ENCODE data around the gene TPSG1.

The TPSG1 gene

GRCh38 chr16:1214719-1215118 lies 10.3 kb downstream of the TPSG1 start:
- H3K4ac ChIP-seq (ENCODE audit: low read depth, low read length), result no peak overlapping the region
- H3K4me1 ChIP-seq (ENCODE audit: control insufficient read depth, low read depth, low read length), result no peaks in the 10 kb centered on the region
- no peaks in the 10 kb centered on the region for H3K36me3 ChIP-seq (ENCODE audit: control insufficient read depth, insufficient read depth, low read length)
- DNase-seq, result no peak
- H3K27me3 ChIP-seq (ENCODE audit: insufficient read depth, low read length, poor library complexity), result no peaks in the 10 kb centered on the region
- H3K18ac ChIP-seq (ENCODE audit: low read length), result no peak overlapping the region
- no peak overlapping the region for H2BK5ac ChIP-seq (ENCODE audit: low read length)
- H2BK15ac ChIP-seq (replicated peaks; ENCODE audit: low read depth), result no peak overlapping the region
- H3K56ac ChIP-seq (ENCODE audit: low read length), result no peak overlapping the region
- no peak overlapping the region for H2AK5ac ChIP-seq (ENCODE audit: low read length)
- H2BK120ac ChIP-seq (ENCODE audit: low read depth, low read length), result no peak overlapping the region
- no peak overlapping the region for H3K4me3 ChIP-seq (ENCODE audit: low read length)
- WGBS (ENCODE audit: extremely low coverage, insufficient coverage, low lambda C conversion rate), result no CpG with 5 or more reads among the region's 16 CpGs
- no peak overlapping the region for H3K4me2 ChIP-seq (ENCODE audit: low read length)
- no peak overlapping the region for H3K23ac ChIP-seq (ENCODE audit: low read length)
- no peak overlapping the region for H3K27ac ChIP-seq (ENCODE audit: low read depth, low read length)
- H3K79me1 ChIP-seq (ENCODE audit: low read length), result no peaks in the 10 kb centered on the region
- H3K9ac ChIP-seq (ENCODE audit: low read length), result no peak overlapping the region
- H4K5ac ChIP-seq (ENCODE audit: low read length), result no peak overlapping the region
- H4K8ac ChIP-seq (ENCODE audit: low read depth, low read length), result no peak overlapping the region
- no peaks in the 10 kb centered on the region for H3K79me2 ChIP-seq (ENCODE audit: control insufficient read depth, insufficient read depth, low read length)

- Histone ChIP-seq H3K4me3 (ENCODE audit: low read length) (no peak overlapping the region), H4K5ac (ENCODE audit: low read length) (no peak overlapping the region), H3K9ac (ENCODE audit: low read length) (no peak overlapping the region), H2AK5ac (ENCODE audit: low read length) (no peak overlapping the region), H3K27ac (ENCODE audit: low read depth, low read length) (no peak overlapping the region), H3K27me3 (ENCODE audit: insufficient read depth, low read length, poor library complexity) (no peaks in the 10 kb centered on the region), H3K79me1 (ENCODE audit: low read length) (no peaks in the 10 kb centered on the region), H2BK120ac (ENCODE audit: low read depth, low read length) (no peak overlapping the region), H3K23ac (ENCODE audit: low read length) (no peak overlapping the region), H2BK15ac (replicated peaks; ENCODE audit: low read depth) (no peak overlapping the region), H3K36me3 (ENCODE audit: control insufficient read depth, insufficient read depth, low read length) (no peaks in the 10 kb centered on the region), H2BK5ac (ENCODE audit: low read length) (no peak overlapping the region), H3K56ac (ENCODE audit: low read length) (no peak overlapping the region), H4K8ac (ENCODE audit: low read depth, low read length) (no peak overlapping the region), H3K4me2 (ENCODE audit: low read length) (no peak overlapping the region), H3K4me1 (ENCODE audit: control insufficient read depth, low read depth, low read length) (no peaks in the 10 kb centered on the region), H3K79me2 (ENCODE audit: control insufficient read depth, insufficient read depth, low read length) (no peaks in the 10 kb centered on the region), H3K18ac (ENCODE audit: low read length) (no peak overlapping the region), H3K4ac (ENCODE audit: low read depth, low read length) (no peak overlapping the region)
- WGBS (ENCODE audit: extremely low coverage, insufficient coverage, low lambda C conversion rate), result no CpG with 5 or more reads among the region's 25 CpGs
- no peak for DNase-seq
Observed at GRCh38 chr16:1213796-1214372, 11.2 kb downstream of the TPSG1 start.

- Histone ChIP-seq H2AK5ac (ENCODE audit: low read length) (no peak overlapping the region), H3K79me1 (ENCODE audit: low read length) (no peaks in the 10 kb centered on the region), H3K4me2 (ENCODE audit: low read length) (no peak overlapping the region), H3K36me3 (ENCODE audit: control insufficient read depth, insufficient read depth, low read length) (no peaks in the 10 kb centered on the region), H3K4me3 (ENCODE audit: low read length) (no peak overlapping the region), H3K56ac (ENCODE audit: low read length) (no peak overlapping the region), H2BK5ac (ENCODE audit: low read length) (no peak overlapping the region), H3K18ac (ENCODE audit: low read length) (no peak overlapping the region), H3K27ac (ENCODE audit: low read depth, low read length) (no peak overlapping the region), H3K4ac (ENCODE audit: low read depth, low read length) (no peak overlapping the region), H4K5ac (ENCODE audit: low read length) (no peak overlapping the region), H3K27me3 (ENCODE audit: insufficient read depth, low read length, poor library complexity) (no peaks in the 10 kb centered on the region), H4K8ac (ENCODE audit: low read depth, low read length) (no peak overlapping the region), H3K4me1 (ENCODE audit: control insufficient read depth, low read depth, low read length) (no peaks in the 10 kb centered on the region), H2BK120ac (ENCODE audit: low read depth, low read length) (no peak overlapping the region), H3K9ac (ENCODE audit: low read length) (no peak overlapping the region), H3K23ac (ENCODE audit: low read length) (no peak overlapping the region), H2BK15ac (replicated peaks; ENCODE audit: low read depth) (no peak overlapping the region), H3K79me2 (ENCODE audit: control insufficient read depth, insufficient read depth, low read length) (no peaks in the 10 kb centered on the region)
- WGBS (ENCODE audit: extremely low coverage, insufficient coverage, low lambda C conversion rate), result no CpG with 5 or more reads among the region's 8 CpGs
- DNase-seq, result no peak
Observed at GRCh38 chr16:1213231-1213630, 11.8 kb downstream of the TPSG1 start.

GRCh38 chr16:1212616-1213194 lies 12.4 kb downstream of the TPSG1 start:
- no CpG with 5 or more reads among the region's 40 CpGs for WGBS (ENCODE audit: extremely low coverage, insufficient coverage, low lambda C conversion rate)

DNA sequence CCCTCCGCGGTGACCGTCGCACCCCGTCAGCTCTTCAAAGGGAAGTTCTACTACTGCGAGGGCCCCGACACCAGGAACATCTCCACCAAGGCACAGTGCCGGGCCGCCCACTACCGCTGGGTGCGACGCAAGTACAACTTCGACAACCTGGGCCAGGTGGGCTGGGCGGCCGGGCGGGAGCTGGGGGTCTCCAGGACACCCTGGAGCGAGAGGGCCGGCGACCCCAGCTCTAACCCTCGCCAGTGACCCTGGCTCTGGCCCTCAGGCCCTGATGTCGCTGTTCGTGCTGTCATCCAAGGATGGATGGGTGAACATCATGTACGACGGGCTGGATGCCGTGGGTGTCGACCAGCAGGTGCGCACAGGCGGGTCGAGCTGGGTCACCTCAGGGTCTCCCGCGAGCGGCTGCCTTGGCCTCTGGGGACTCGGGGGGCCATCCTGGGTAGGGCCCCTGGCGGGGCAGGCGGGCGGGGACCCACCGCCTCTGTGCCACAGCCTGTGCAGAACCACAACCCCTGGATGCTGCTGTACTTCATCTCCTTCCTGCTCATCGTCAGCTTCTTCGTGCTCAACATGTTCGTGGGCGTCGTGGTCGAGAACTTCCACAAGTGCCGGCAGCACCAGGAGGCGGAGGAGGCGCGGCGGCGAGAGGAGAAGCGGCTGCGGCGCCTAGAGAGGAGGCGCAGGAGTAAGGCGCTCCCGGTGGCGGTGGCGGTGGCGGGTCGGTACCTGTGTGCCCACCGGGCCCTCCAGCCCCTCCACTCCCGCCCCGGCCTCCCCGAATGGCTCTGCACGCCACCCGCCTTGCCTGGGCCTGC lies 13.4 kb downstream of the TPSG1 start:
- Histone ChIP-seq H2AK5ac (ENCODE audit: low read length) (no peak overlapping the region), H3K79me2 (ENCODE audit: control insufficient read depth, insufficient read depth, low read length) (no peaks in the 10 kb centered on the region), H4K8ac (ENCODE audit: low read depth, low read length) (no peak overlapping the region), H3K4me3 (ENCODE audit: low read length) (no peak overlapping the region), H4K5ac (ENCODE audit: low read length) (no peak overlapping the region), H3K18ac (ENCODE audit: low read length) (no peak overlapping the region), H3K4me1 (ENCODE audit: control insufficient read depth, low read depth, low read length) (no peaks in the 10 kb centered on the region), H3K23ac (ENCODE audit: low read length) (no peak overlapping the region), H3K79me1 (ENCODE audit: low read length) (no peaks in the 10 kb centered on the region), H3K4me2 (ENCODE audit: low read length) (no peak overlapping the region), H2BK5ac (ENCODE audit: low read length) (no peak overlapping the region), H3K27me3 (ENCODE audit: insufficient read depth, low read length, poor library complexity) (no peaks in the 10 kb centered on the region), H2BK15ac (replicated peaks; ENCODE audit: low read depth) (no peak overlapping the region), H3K9ac (ENCODE audit: low read length) (no peak overlapping the region), H3K56ac (ENCODE audit: low read length) (no peak overlapping the region), H3K4ac (ENCODE audit: low read depth, low read length) (no peak overlapping the region), H3K36me3 (ENCODE audit: control insufficient read depth, insufficient read depth, low read length) (no peaks in the 10 kb centered on the region), H3K27ac (ENCODE audit: low read depth, low read length) (no peak overlapping the region), H2BK120ac (ENCODE audit: low read depth, low read length) (no peak overlapping the region)
- no peak for DNase-seq
- WGBS (ENCODE audit: extremely low coverage, insufficient coverage, low lambda C conversion rate), result no CpG with 5 or more reads among the region's 65 CpGs

More at GRCh38 chr16:1212616-1213194, 12.4 kb downstream of the TPSG1 start:
- no peaks in the 10 kb centered on the region for H3K4me1 ChIP-seq (ENCODE audit: control insufficient read depth, low read depth, low read length)
- no peaks in the 10 kb centered on the region for H3K79me1 ChIP-seq (ENCODE audit: low read length)
- H2BK5ac ChIP-seq (ENCODE audit: low read length), result no peak overlapping the region
- no peak overlapping the region for H3K4ac ChIP-seq (ENCODE audit: low read depth, low read length)
- H3K4me3 ChIP-seq (ENCODE audit: low read length), result no peak overlapping the region
- H3K18ac ChIP-seq (ENCODE audit: low read length), result no peak overlapping the region
- H2BK120ac ChIP-seq (ENCODE audit: low read depth, low read length), result no peak overlapping the region
- H3K79me2 ChIP-seq (ENCODE audit: control insufficient read depth, insufficient read depth, low read length), result no peaks in the 10 kb centered on the region
- no peak overlapping the region for H4K5ac ChIP-seq (ENCODE audit: low read length)
- H3K36me3 ChIP-seq (ENCODE audit: control insufficient read depth, insufficient read depth, low read length), result no peaks in the 10 kb centered on the region
- no peak overlapping the region for H3K27ac ChIP-seq (ENCODE audit: low read depth, low read length)
- DNase-seq, result no peak
- H2BK15ac ChIP-seq (replicated peaks; ENCODE audit: low read depth), result no peak overlapping the region
- H3K9ac ChIP-seq (ENCODE audit: low read length), result no peak overlapping the region
- H2AK5ac ChIP-seq (ENCODE audit: low read length), result no peak overlapping the region
- H4K8ac ChIP-seq (ENCODE audit: low read depth, low read length), result no peak overlapping the region
- H3K4me2 ChIP-seq (ENCODE audit: low read length), result no peak overlapping the region
- no peak overlapping the region for H3K56ac ChIP-seq (ENCODE audit: low read length)
- H3K27me3 ChIP-seq (ENCODE audit: insufficient read depth, low read length, poor library complexity), result no peaks in the 10 kb centered on the region
- H3K23ac ChIP-seq (ENCODE audit: low read length), result no peak overlapping the region
